Epithelial cell of esophagus (primary cell): Measurements from ENCODE around the gene GPC5.
"Not testable (repeated sequence)": the region's sequence is repeated elsewhere in the genome, so short reads cannot be mapped to it uniquely, and the experiment has no call there.

ENCODE experiments used
- DNase-seq: peaks from one replicate; pipeline ENCODE4 v3.0.0; 2010; ENCODE audit warnings: low read depth
- H3K4me3 ChIP-seq: 2 replicates; pipeline ENCODE4 v1.5.1; 2011; ENCODE audit warnings: mild to moderate bottlenecking, low read length, control low read depth
- TF ChIP-seq, protein P1 (sequence below): IDR thresholded peaks from 2 replicates; pipeline ENCODE4 v1.5.1; 2011; ENCODE audit warnings: low read depth, mild to moderate bottlenecking, low read length, control low read depth, inconsistent platforms; ENCODE audit not compliant: insufficient read depth; ENCODE audit errors: missing control alignments

GPC5 gene

GRCh38 chr13:92530364-92530763 is 1131.9 kb downstream of the GPC5 start:
- no peak overlapping the region for H3K4me3 ChIP-seq
- TF ChIP-seq, protein P1, sequence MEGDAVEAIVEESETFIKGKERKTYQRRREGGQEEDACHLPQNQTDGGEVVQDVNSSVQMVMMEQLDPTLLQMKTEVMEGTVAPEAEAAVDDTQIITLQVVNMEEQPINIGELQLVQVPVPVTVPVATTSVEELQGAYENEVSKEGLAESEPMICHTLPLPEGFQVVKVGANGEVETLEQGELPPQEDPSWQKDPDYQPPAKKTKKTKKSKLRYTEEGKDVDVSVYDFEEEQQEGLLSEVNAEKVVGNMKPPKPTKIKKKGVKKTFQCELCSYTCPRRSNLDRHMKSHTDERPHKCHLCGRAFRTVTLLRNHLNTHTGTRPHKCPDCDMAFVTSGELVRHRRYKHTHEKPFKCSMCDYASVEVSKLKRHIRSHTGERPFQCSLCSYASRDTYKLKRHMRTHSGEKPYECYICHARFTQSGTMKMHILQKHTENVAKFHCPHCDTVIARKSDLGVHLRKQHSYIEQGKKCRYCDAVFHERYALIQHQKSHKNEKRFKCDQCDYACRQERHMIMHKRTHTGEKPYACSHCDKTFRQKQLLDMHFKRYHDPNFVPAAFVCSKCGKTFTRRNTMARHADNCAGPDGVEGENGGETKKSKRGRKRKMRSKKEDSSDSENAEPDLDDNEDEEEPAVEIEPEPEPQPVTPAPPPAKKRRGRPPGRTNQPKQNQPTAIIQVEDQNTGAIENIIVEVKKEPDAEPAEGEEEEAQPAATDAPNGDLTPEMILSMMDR, result peak; percentile 34
- DNase-seq, result peak; percentile 24

DNA sequence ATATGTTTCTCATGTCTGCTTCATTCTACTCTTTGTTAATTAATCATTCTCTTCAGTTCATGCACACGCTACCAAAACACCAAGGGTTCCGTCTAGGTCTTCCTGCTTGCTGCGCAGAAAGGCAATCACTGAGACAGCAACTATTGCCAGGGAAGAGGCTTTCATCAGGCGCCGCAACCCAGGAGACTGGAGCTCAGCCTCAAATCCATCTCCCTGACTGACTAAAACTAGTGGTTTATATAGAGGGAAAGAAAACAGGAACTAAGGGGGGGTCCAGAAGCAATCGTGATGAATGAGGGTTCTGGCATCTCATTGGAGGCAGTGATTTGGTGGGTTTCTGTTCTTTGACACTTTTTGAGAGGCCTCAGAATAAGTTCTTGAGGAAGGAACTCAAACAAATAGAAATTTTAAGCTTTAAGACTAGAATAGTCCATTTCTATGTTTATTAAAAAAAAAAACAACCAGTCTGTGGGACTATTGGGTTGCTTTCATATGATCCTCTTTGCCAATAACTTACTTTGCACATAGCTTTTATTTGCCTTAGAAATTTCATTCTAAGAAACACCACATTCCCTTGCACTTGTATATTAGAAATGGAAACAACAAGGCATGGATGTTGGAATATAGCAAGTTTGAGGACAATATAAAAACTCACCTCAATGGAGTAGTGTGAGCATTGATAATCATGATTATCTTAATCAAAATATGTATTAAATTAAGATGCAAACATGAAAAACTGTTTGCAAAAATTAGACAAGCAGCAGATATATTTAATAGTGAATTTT is 1137.0 kb downstream of the GPC5 start:
- no peak for DNase-seq
- TF ChIP-seq, protein P1, result no peak
- H3K4me3 ChIP-seq, result no peak overlapping the region

DNA sequence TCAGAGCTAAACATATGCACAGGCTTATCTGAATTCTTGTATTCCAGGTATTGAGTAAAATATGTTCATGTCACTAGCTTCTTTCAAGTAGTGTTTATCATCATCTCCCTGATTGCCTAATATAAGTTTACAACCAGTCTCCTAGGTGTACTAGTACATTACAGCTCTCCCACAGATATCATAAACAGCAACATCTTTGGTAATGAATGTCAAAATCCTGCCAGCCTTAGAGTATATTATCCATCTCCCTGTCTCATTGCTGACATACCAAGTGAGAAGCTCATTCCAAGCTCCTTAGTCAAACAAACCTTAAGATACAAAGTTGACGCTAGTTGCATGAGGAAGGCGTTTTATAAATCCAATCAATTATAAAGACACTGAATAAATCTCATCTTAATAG is 1139.0 kb downstream of the GPC5 start:
- TF ChIP-seq, protein P1, result no peak
- no peak overlapping the region for H3K4me3 ChIP-seq
- peak; percentile 7 for DNase-seq

DNA sequence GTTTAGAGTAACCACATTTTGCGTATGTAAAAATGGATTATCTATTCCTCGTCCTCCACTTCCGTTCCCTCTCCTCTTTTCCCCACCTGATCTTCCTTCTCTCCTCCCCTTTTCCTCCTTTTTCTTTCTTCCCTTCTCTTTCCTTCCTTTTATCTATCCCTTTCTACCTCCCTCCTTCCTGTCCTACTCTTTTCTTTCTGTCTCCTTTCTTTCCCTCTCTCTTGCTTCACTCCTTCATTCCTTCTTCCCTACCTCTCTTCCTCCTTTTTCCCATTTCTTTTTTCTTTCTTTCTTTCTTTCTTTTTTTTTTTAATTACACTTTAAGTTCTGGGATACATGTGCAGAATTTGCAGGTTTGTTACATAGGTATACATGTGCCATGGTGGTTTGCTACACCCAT is 1139.7 kb downstream of the GPC5 start:
- DNase-seq, result no peak
- H3K4me3 ChIP-seq, result no peak overlapping the region
- TF ChIP-seq, protein P1, result no peak

DNA sequence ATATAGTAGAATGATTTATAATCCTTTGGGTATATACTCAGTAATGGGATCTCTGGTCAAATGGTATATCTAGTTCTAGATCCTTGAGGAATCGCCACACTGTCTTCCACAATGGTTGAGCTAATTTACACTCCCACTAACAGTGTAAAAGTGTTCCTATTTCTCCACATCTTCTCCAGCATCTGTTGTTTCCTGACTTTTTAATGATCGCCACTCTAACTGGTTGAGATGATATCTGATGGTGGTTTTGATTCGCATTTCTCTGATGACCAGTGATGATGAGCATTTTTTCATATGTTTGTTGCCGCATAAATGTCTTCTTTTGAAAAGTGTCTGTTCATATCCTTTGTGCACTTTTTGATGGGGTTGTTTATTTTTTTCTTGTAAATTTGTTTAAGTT is 1140.7 kb downstream of the GPC5 start:
- not testable (repeated sequence) for H3K4me3 ChIP-seq, DNase-seq

GRCh38 chr13:92547266-92547665 is 1148.8 kb downstream of the GPC5 start:
- TF ChIP-seq, protein P1, result no peak
- no peak overlapping the region for H3K4me3 ChIP-seq
- DNase-seq, result peak; percentile 75

GRCh38 chr13:92549276-92549675 is 1150.9 kb downstream of the GPC5 start:
- TF ChIP-seq, protein P1, result no peak
- no peak for DNase-seq
- H3K4me3 ChIP-seq, result no peak overlapping the region
